GM18858 (cell line): Measurements from ENCODE around the gene PVR.
"Not testable (repeated sequence)": the region's sequence is repeated elsewhere in the genome, so short reads cannot be mapped to it uniquely, and the experiment has no call there.

ENCODE experiments used
- ATAC-seq: cut with Tn5 transposase; IDR thresholded peaks from one replicate; pipeline ENCODE4 v1.9.1; 2021; ENCODE audit not compliant: unreplicated experiment

Gene PVR

GRCh38 chr19:44645407-44646048 lies 1.8 kb downstream of the PVR start:
- ATAC-seq: no peak

DNA sequence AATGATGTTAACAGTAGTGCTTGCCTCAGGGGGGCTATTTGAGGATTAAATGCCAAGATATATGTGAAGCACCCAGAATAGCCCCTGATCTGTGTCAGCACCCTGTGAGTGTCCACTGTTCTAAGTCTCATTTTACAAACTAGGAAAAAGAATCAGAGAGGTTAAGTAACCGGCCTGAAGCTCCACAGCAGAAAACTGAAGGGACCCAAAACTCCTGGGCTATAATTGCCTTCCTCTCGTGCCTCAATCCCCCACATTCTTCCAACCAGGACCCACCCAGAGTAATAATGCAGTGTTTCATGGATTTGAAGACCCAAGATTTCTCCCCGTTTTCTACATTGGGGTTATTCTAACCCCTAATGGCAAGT lies 2.3 kb downstream of the PVR start:
- ATAC-seq: no peak

DNA sequence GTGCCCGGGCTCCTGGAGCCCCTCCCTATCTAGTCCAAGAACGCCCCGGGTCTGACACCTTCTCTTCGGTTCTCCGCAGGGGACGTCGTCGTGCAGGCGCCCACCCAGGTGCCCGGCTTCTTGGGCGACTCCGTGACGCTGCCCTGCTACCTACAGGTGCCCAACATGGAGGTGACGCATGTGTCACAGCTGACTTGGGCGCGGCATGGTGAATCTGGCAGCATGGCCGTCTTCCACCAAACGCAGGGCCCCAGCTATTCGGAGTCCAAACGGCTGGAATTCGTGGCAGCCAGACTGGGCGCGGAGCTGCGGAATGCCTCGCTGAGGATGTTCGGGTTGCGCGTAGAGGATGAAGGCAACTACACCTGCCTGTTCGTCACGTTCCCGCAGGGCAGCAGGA lies 3.4 kb downstream of the PVR start:
- ATAC-seq: no peak

DNA sequence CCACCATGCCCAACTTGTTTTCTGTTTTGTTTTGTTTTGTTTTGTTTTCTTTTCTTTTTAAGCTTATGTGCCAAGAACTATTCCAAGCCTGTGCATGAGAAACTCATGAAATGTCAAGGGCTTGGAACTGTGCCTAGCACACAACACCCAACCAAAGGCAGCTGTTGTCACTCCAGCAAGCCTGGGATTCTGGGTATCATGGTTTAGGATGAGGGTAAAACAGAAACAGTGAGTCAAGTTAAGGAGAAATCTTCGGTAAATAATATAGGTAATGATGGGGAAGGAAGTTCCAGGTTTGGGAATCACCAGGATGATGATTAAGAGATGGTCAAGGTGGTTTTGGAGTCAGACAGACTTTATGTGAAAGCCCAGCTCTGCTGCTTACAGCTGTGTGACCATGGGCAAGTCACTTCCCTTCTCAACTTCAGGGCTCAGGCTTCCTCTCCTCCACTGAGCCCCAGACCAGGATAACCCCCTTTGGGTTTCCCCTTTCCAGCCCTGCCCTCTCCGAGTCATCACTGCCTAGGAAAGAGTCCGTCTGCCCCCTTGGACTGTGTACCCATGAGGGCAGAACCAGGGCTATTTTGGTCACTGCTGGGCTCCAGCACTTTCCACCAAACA lies 5.0 kb downstream of the PVR start:
- ATAC-seq: no peak

DNA sequence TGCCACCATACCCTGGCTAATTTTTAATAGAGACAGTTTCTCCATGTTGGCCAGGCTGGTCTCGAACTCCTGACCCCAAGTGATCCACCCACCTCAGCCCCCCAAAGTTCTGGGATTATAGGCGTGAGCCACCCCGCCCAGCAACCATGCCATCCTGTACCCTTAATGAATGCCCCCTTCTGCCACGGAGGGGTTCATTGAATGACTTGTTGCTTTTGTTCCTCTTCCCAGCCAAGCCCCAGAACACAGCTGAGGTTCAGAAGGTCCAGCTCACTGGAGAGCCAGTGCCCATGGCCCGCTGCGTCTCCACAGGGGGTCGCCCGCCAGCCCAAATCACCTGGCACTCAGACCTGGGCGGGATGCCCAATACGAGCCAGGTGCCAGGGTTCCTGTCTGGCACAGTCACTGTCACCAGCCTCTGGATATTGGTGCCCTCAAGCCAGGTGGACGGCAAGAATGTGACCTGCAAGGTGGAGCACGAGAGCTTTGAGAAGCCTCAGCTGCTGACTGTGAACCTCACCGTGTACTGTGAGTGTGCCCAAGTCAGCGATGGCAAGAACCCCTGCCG lies 6.0 kb downstream of the PVR start:
- ATAC-seq: no peak

GRCh38 chr19:44653343-44653742 lies 9.6 kb downstream of the PVR start:
- no peak for ATAC-seq

DNA sequence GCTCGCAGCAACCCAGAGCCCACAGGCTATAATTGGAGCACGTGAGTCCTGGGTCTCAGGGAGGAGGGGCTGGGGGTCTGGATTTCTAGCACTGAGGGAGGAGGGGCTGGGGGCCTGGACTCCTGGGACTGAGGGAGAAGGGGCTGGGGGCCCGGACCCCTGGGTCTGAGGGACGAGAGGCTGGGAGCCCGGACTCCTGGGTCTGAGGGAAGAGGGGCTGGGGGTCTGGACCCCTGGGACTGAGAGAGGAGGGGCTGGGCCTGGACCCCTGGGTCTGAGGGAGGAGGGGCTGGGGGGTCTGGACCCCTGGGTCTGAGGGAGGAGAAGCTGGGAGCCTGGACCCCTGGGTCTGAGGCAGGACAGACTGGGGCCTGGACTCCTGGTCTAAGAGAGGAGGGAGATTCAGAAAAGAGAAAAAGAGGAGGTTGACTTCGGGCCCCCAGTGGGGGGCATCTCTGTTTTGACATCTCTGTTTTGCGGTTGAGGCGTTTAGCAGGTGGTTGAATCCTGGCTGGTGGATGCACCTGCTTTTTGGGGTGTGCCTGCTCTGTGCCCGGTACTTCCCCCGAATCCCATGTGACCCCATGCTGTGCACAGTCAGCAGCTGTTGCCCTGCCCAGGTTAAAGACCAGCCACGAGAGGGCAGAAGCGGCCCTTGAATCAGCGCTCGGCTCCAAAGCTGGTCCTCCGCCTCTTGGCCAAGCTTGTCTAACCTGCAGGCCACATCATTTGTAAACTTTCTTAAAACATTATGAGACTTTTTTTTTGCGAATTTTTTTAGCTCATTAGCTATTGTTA lies 10.5 kb downstream of the PVR start:
- no peak for ATAC-seq

GRCh38 chr19:44657211-44657921 lies 13.7 kb downstream of the PVR start:
- ATAC-seq: no peak

DNA sequence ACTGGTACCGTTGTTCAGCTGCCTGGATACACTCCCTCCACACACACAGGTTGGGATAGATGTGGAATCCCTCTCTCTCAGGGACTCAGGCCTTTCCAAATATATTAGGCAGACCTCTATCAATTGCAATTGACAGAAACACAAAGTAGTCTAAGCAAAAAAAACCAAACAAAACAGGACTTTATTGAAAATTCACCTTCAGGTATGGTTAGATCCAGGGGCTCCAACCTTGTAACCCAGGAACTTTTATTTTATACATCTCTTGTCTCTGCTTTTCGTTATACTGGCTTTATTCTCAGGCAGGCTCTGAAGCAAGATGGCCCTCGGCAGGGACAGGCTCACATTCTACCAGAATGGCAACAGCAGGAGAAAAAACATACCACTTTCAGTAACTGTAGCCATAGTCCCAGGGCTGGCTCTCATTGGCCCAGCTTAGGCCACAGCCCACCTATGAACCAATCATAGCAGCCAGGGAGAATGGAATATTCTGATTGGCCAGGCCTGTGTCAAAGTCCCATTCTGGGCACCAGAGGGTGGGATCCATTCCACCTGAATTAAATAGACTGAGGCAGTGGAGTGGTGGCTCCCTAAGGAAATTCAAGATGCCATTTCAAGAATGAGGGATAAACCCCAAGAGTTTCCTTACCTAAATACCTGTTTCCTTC lies 14.5 kb downstream of the PVR start:
- no peak for ATAC-seq

- no peak for ATAC-seq
These were observed 16.4 kb downstream of the PVR start for GRCh38 chr19:44660081-44660480.

DNA sequence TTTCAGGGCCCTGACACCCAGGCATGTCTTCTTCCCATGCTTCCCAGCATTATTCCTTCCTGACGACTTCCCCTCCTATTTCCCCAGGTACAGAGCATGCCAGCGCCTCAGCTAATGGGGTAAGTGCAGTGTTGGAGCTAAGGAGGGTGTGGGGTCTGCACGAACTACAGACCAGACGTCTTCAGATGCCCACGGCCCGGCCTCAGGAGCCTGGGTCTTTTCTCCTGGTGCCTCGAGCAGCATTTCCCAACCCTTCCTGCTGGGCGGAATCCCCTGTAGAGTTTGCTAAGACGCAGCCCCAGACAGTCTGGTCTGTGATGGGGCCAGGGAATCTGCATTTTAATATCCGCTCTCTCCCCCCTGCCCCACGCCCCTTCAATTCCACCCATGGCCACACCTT lies 17.5 kb downstream of the PVR start:
- no peak for ATAC-seq

GRCh38 chr19:44661904-44662303 lies 18.2 kb downstream of the PVR start:
- no peak for ATAC-seq

DNA sequence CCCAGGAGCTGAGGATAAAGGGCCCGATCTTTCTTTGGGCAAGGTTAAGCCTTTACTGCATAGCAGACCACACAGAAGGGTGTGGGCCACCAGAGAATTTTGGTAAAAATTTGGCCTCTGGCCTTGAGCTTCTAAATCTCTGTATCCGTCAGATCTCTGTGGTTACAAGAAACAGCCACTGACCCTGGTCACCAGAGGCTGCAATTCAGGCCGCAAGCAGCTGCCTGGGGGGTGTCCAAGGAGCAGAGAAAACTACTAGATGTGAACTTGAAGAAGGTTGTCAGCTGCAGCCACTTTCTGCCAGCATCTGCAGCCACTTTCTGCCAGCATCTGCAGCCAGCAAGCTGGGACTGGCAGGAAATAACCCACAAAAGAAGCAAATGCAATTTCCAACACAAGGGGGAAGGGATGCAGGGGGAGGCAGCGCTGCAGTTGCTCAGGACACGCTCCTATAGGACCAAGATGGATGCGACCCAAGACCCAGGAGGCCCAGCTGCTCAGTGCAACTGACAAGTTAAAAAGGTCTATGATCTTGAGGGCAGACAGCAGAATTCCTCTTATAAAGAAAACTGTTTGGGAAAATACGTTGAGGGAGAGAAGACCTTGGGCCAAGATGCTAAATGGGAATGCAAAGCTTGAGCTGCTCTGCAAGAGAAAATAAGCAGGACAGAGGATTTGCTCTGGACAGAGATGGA lies 19.1 kb downstream of the PVR start:
- ATAC-seq: no peak

DNA sequence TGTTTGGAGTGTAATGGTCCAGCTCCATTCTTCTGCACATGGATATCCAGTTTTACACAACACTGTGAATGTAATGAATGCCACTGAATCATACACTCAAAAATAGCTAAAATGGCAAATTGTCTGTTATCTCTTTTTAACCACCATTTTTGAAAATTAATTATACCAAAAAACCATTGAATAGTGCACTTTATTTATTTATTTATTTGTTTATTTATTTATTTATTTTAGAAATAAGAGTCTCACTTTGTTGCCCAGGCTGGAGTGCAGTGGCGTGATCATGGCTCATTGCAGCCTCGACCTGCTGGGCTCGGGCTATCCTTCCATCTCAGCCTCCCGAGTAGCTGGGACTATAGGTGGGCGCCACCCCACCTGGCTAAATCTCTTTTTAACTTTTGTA lies 20.3 kb downstream of the PVR start:
- ATAC-seq: no peak

DNA sequence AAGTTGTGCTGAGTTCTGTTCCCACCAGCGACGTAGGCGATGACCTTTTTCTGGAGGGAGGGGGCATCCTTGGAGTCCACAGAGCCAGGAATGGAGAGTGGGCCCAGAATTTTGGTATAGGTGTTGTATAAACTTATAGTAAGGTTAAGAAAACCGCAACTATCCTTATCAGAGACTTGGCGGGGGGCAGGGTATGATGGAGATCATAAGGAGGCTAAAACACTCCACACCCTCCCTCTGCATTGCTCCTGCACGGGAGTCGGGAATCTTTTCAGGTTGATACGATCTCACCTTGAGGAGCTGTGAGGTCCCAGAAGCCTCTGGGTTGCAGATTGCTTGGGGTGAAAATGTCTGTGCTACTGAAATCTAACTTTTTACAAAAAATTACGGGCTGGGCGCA lies 21.3 kb downstream of the PVR start:
- ATAC-seq: no peak

GRCh38 chr19:44666852-44667556 lies 23.3 kb downstream of the PVR start:
- no peak for ATAC-seq

GRCh38 chr19:44668985-44669764 lies 25.5 kb downstream of the PVR start:
- ATAC-seq: no peak

- ATAC-seq: not testable (repeated sequence)
These were observed 26.3 kb downstream of the PVR start for GRCh38 chr19:44670027-44670426.

GRCh38 chr19:44671400-44671799 lies 27.7 kb downstream of the PVR start, which contains the start of gene CEACAM19:
Gene CEACAM19 (plus strand): TSS chr19:44671482. CDS start chr19:44671932, 450 bp downstream.
- ATAC-seq: no peak
